WTC11 (cell line): Measurements from ENCODE around the gene KLHL29.

Experiments used
- SP1 ChIP-seq: sonication (generic); formaldehyde crosslinking; conservative IDR thresholded peaks from 2 replicates; pipeline ENCODE4 v1.8.1; 2022; ENCODE audit warnings: missing genetic modification reagents
- TF ChIP-seq, protein P1 (sequence below): sonication (generic); formaldehyde crosslinking; IDR thresholded peaks from 2 replicates; pipeline ENCODE4 v1.8.0; 2022; ENCODE audit warnings: mild to moderate bottlenecking, missing genetic modification reagents

DNA sequence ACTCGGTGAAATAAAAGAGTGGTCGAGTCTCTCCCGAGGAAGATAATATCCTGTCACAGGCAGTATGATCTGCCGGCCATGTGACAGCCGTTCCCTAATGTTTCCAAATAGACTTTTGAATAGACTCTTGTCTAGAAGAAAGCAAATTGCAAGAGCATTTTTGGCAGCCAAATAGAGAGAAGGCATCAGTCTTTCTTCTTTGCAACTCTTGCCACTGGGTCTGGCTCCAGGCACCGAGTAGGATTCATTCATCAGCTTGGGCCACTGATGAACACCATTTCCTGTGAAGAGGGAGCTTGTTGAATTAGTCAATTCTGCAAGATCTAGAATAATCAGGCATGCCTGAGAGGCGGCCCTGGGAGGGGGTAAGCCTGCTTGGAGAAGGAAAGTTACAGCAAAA lies 165.6 kb downstream of the KLHL29 start:
- no peak for TF ChIP-seq SP1 (CRISPR knock-in tag)
- TF ChIP-seq, protein P1, sequence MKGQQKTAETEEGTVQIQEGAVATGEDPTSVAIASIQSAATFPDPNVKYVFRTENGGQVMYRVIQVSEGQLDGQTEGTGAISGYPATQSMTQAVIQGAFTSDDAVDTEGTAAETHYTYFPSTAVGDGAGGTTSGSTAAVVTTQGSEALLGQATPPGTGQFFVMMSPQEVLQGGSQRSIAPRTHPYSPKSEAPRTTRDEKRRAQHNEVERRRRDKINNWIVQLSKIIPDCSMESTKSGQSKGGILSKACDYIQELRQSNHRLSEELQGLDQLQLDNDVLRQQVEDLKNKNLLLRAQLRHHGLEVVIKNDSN (CRISPR knock-in tag), result no peak
